DOHH2 (cell line): Measurements from ENCODE around the gene NUP210L.

Experiments
- H3F3A ChIP-seq: fragments of 200-600 bp; sonication (generic), shearing (Covaris generic); 2 replicates; pipeline ENCODE4 v1.6.0; 2016; ENCODE audit warnings: antibody characterized with exemption, mild to moderate bottlenecking; ENCODE audit not compliant: control insufficient read depth, insufficient read depth
- H3K27ac ChIP-seq: fragments of 200-600 bp; sonication (generic); 2 replicates; pipeline ENCODE4 v1.5.1; 2014; ENCODE audit warnings: low read depth, mild to moderate bottlenecking, low read length, moderate library complexity
- H3K27me3 ChIP-seq: fragments of 200-600 bp; sonication (generic); 2 replicates; pipeline ENCODE4 v1.6.1; 2014; ENCODE audit warnings: mild to moderate bottlenecking, low read length, mixed read lengths; ENCODE audit not compliant: control insufficient read depth
- H3K36me3 ChIP-seq: fragments of 200-600 bp; sonication (generic); 2 replicates; pipeline ENCODE4 v1.6.1; 2014; ENCODE audit warnings: mild to moderate bottlenecking, low read length, moderate library complexity, mixed read lengths; ENCODE audit not compliant: control insufficient read depth
- H3K4me1 ChIP-seq: fragments of 200-600 bp; sonication (generic); 2 replicates; pipeline ENCODE4 v1.6.1; 2014; ENCODE audit warnings: mild to moderate bottlenecking, low read length, mixed read lengths; ENCODE audit not compliant: control insufficient read depth
- H3K4me2 ChIP-seq: fragments of 200-600 bp; sonication (generic); 2 replicates; pipeline ENCODE4 v1.6.0; 2014; ENCODE audit warnings: mild to moderate bottlenecking, low read length, moderate library complexity
- H3K4me3 ChIP-seq: fragments of 200-600 bp; sonication (generic); 2 replicates; pipeline ENCODE4 v1.5.1; 2014; ENCODE audit warnings: mild to moderate bottlenecking, low read length, mixed read lengths
- H3K79me2 ChIP-seq: fragments of 200-600 bp; sonication (generic); 2 replicates; pipeline ENCODE4 v1.6.1; 2014; ENCODE audit warnings: mild to moderate bottlenecking, low read length, mixed read lengths; ENCODE audit not compliant: control insufficient read depth
- H3K9me2 ChIP-seq: fragments of 200-600 bp; sonication (generic); replicated peaks from 2 replicates; pipeline ENCODE4 v1.6.1; 2014; ENCODE audit warnings: mild to moderate bottlenecking, low read length, mixed read lengths; ENCODE audit not compliant: control insufficient read depth
- H3K9me3 ChIP-seq: fragments of 200-600 bp; sonication (generic); 2 replicates; pipeline ENCODE4 v1.6.1; 2014; ENCODE audit warnings: antibody characterized with exemption, low read length, mixed read lengths; ENCODE audit not compliant: control insufficient read depth, insufficient read depth
- H4K20me1 ChIP-seq: fragments of 200-600 bp; sonication (generic); 2 replicates; pipeline ENCODE4 v1.6.0; 2014; ENCODE audit warnings: low read depth, mild to moderate bottlenecking, antibody characterized with exemption, low read length, moderate library complexity; ENCODE audit not compliant: control insufficient read depth, insufficient read depth
- EZH2phosphoT487 ChIP-seq: fragments of 200-600 bp; sonication (generic); IDR thresholded peaks from 2 replicates; pipeline ENCODE4 v1.6.1; 2017; ENCODE audit warnings: borderline replicate concordance, mild to moderate bottlenecking, antibody characterized with exemption, low read length, moderate library complexity, mixed read lengths
- TF ChIP-seq, protein P1 (sequence below): fragments of 200-600 bp; sonication (generic); IDR thresholded peaks from one replicate; pipeline ENCODE4 v1.5.1; 2014; ENCODE audit warnings: antibody characterized with exemption, mild to moderate bottlenecking, low read depth, low read length; ENCODE audit not compliant: poor library complexity, severe bottlenecking

Gene NUP210L

DNA sequence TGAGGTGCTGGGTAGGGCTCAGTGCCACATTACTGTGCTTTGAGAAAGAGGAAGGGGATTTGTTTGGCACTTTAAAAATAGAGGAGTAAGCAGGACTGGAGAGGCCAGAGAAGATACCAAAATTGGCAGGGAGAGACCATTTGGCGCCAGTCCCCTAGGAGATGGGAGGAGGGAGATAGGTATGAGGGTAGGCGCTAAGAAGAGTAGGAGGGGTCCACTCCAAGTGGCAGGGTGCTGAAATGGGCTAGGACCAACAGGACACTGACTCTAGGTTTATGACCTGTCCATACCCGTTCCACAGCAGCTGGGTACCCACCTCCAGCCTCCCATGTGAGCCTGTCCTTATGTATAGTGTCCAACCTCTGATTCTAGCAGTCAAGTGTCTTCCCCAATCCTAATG, 195.4 kb downstream of the NUP210L start:
- Histone ChIP-seq H3F3A (peaks cover 3% of the 10 kb centered on the region; the same call in 1 of the 2 replicates), H3K4me2 (peak overlapping the region; percentile 73), H3K4me1 (peaks cover 62% of the 10 kb centered on the region), H3K79me2 (peaks cover 69% of the 10 kb centered on the region), H3K27me3 (no peaks in the 10 kb centered on the region), H3K4me3 (no peak overlapping the region), H3K9me3 (no peaks in the 10 kb centered on the region), H3K27ac (no peak overlapping the region), H4K20me1 (peaks cover 13% of the 10 kb centered on the region; the same call in 1 of the 2 replicates), H3K36me3 (peaks cover 67% of the 10 kb centered on the region), H3K9me2 (no peaks in the 10 kb centered on the region)
- no peak for TF ChIP-seq EZH2phosphoT487

DNA sequence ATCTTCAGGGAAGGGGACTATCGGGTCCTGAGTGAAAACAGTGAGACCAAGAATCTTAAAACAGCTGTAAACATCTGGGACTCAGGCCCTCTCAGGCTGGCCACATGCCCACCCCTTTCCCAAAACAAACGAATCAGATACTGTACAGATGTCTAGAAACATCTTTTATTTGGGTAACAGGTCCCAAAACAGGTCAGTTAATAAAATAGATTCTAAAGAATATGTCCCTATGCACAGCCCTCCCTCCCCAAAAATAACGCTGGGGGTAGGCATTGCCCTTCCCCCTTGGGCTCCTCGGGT, 196.0 kb downstream of the NUP210L start:
- TF ChIP-seq EZH2phosphoT487, result no peak
- TF ChIP-seq, protein P1, sequence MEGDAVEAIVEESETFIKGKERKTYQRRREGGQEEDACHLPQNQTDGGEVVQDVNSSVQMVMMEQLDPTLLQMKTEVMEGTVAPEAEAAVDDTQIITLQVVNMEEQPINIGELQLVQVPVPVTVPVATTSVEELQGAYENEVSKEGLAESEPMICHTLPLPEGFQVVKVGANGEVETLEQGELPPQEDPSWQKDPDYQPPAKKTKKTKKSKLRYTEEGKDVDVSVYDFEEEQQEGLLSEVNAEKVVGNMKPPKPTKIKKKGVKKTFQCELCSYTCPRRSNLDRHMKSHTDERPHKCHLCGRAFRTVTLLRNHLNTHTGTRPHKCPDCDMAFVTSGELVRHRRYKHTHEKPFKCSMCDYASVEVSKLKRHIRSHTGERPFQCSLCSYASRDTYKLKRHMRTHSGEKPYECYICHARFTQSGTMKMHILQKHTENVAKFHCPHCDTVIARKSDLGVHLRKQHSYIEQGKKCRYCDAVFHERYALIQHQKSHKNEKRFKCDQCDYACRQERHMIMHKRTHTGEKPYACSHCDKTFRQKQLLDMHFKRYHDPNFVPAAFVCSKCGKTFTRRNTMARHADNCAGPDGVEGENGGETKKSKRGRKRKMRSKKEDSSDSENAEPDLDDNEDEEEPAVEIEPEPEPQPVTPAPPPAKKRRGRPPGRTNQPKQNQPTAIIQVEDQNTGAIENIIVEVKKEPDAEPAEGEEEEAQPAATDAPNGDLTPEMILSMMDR, result no peak
- Histone ChIP-seq H3K9me3 (no peaks in the 10 kb centered on the region), H3F3A (peaks cover 3% of the 10 kb centered on the region; the same call in 1 of the 2 replicates), H4K20me1 (peaks cover 16% of the 10 kb centered on the region; the same call in 1 of the 2 replicates), H3K27me3 (no peaks in the 10 kb centered on the region), H3K79me2 (peaks cover 69% of the 10 kb centered on the region), H3K4me2 (peak overlapping the region; percentile 73), H3K27ac (no peak overlapping the region), H3K4me3 (peak overlapping the region; percentile 95), H3K36me3 (peaks cover 73% of the 10 kb centered on the region), H3K4me1 (peaks cover 59% of the 10 kb centered on the region), H3K9me2 (no peaks in the 10 kb centered on the region)

DNA sequence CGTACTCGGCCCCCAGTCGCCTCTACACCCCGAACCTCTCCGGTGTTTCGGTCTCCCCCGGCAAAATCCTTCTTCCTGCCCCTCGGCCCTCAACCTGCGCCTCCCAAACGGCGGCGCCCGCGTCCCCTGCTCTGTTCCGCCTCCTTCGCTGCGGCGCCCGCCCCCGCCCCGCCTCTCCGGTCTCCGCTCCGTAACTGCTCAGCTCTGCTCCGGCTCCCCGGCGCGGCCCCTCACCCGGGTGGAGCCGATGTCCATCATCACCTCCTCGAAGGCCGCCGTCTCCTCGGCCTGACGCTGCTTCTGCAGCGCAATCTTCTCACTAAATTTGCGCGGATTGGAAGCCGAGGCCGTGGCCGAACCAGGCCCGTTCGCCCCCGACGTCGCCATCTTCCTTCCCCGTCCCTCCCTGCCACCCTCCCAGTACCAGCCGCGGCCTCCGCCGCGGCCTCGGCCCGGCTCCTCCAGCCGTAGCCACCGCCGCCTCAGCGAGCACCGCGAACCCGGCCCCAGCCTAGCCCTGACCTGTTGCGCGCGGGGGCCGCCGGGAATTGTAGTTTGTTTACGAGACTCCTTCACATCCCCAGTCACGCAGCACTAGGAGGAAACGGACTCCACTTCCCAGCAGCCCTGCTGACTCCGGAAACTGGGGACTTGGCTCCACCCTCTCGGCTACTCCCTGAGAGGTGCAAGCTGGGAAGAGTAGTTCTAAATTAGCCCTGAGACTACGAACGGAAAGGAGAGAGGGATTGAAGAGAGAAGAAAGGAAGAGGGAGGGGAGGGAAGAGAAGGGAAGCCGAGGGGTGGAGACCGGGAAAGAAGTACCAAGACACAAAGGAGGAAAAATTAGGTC, 196.5 kb downstream of the NUP210L start, which contains the start of gene CRTC2:
TSS of gene CRTC2 (minus strand) at position 502 of the 850 bp plus-strand sequence. CDS start at position 387, 115 bp downstream.
- H3K79me2 ChIP-seq, result peaks cover 72% of the 10 kb centered on the region
- H3K9me3 ChIP-seq, result no peaks in the 10 kb centered on the region

More for the DNA sequence above, 196.5 kb downstream of the NUP210L start, which contains the start of gene CRTC2:
- Histone ChIP-seq H3K27me3 (no peaks in the 10 kb centered on the region), H3K4me3 (peak within 1 kb of the TSS; percentile 95), H4K20me1 (peaks cover 19% of the 10 kb centered on the region; the same call in 1 of the 2 replicates), H3K36me3 (peaks cover 78% of the 10 kb centered on the region), H3K9me2 (no peaks in the 10 kb centered on the region), H3K4me2 (peak within 1 kb of the TSS; percentile 93), H3K4me1 (peaks cover 58% of the 10 kb centered on the region), H3K27ac (peak within 1 kb of the TSS; percentile 83), H3F3A (peaks cover 3% of the 10 kb centered on the region; the same call in 1 of the 2 replicates)
- TF ChIP-seq, protein P1, result peak; percentile 51
- TF ChIP-seq EZH2phosphoT487, result no peak
